ENCODE results near the gene SSUH2.

Gene SSUH2

GRCh38 chr3:8641472-8641871 lies 3.1 kb downstream of the SSUH2 start:
- DNase-seq (ENCODE audit: low spot score) = no peak

GRCh38 chr3:8640223-8640622 lies 4.4 kb downstream of the SSUH2 start:
- no peak for DNase-seq (ENCODE audit: low spot score)

GRCh38 chr3:8639659-8640000 lies 5.0 kb downstream of the SSUH2 start:
- DNase-seq (ENCODE audit: low spot score) = no peak

GRCh38 chr3:8638994-8639658 lies 5.5 kb downstream of the SSUH2 start:
- no peak for DNase-seq (ENCODE audit: low spot score)

- no peak for DNase-seq (ENCODE audit: low spot score)
These were observed 7.2 kb downstream of the SSUH2 start for GRCh38 chr3:8637348-8637747.

GRCh38 chr3:8635631-8636030 lies 9.0 kb downstream of the SSUH2 start:
- DNase-seq (ENCODE audit: low spot score) = no peak

- no peak for DNase-seq (ENCODE audit: low spot score)
These were observed 9.5 kb downstream of the SSUH2 start for GRCh38 chr3:8635125-8635524.

- no peak for DNase-seq (ENCODE audit: low spot score)
These were observed 12.0 kb downstream of the SSUH2 start for GRCh38 chr3:8632402-8633237.

GRCh38 chr3:8631661-8632060 lies 12.9 kb downstream of the SSUH2 start:
- DNase-seq (ENCODE audit: low spot score) = no peak

GRCh38 chr3:8629151-8630021 lies 15.2 kb downstream of the SSUH2 start:
- DNase-seq (ENCODE audit: low spot score) = no peak

- DNase-seq (ENCODE audit: low spot score) = no peak
These were observed 16.6 kb downstream of the SSUH2 start for GRCh38 chr3:8627949-8628348.

- DNase-seq (ENCODE audit: low spot score) = no peak
These were observed 17.2 kb downstream of the SSUH2 start for GRCh38 chr3:8627201-8627940.

GRCh38 chr3:8625991-8626390 lies 18.6 kb downstream of the SSUH2 start:
- no peak for DNase-seq (ENCODE audit: low spot score)

GRCh38 chr3:8624612-8625011 lies 20.0 kb downstream of the SSUH2 start:
- no peak for DNase-seq (ENCODE audit: low spot score)

- no peak for DNase-seq (ENCODE audit: low spot score)
These were observed 20.9 kb downstream of the SSUH2 start for GRCh38 chr3:8623741-8624140.

GRCh38 chr3:8622873-8623691 lies 21.5 kb downstream of the SSUH2 start:
- DNase-seq (ENCODE audit: low spot score) = peak; percentile 63

- DNase-seq (ENCODE audit: low spot score) = no peak
These were observed 22.7 kb downstream of the SSUH2 start for GRCh38 chr3:8621872-8622271.

- DNase-seq (ENCODE audit: low spot score) = no peak
These were observed 23.5 kb downstream of the SSUH2 start for GRCh38 chr3:8621141-8621540.

- DNase-seq (ENCODE audit: low spot score) = no peak
These were observed 25.1 kb downstream of the SSUH2 start for GRCh38 chr3:8619548-8619947.

- DNase-seq (ENCODE audit: low spot score) = no peak
These were observed 25.6 kb downstream of the SSUH2 start for GRCh38 chr3:8618950-8619349.

GRCh38 chr3:8617921-8618320 lies 26.7 kb downstream of the SSUH2 start:
- no peak for DNase-seq (ENCODE audit: low spot score)
